ENCODE measurements around the gene B3GNT5. TPM values are rescaled to one million over a fixed set of nuclear protein-coding genes. Genes with fewer than 3 reads are reported as not detected.
A peak's percentile ranks its signal among the peaks of the same experiment; 100 is the strongest.

The B3GNT5 gene
- total and polyA plus RNA-seq, 2 of the 8 experiments (the other 6 are each of a cell fraction or from before 2014, with no cell fraction given), result 2.4 to 9.7 TPM

DNA sequence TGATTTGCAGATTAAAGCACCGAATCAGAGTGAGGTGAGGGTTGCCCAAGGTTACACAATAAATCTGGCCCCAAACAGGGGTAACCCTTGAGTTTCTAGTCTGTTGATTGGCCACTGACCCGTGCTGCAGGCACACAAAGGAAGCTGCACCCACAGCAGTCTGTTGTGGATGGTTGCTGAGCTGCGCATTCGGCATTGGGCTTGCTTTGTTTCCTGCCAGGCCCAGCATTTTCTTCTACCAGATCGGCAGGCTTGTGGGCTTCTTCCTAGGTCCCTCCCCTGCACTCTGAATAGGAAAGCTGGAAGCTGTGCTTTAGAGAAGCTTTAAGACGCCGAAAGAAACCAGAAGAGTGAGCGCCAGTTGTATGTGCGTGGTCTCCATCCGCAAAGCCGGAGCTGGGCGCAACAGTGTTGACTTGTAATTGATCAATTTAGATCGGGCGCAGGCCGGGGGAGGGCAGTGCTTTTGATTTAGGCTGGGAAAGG lies 12.1 kb downstream of the B3GNT5 start:
- Histone ChIP-seq H3K18ac (ENCODE audit: extremely low read depth, low read length) (0 out of 2 replicates have a peak overlapping the region, but pooled peaks have one; percentile 1), H3K79me1 (ENCODE audit: low read depth, low read length) (0 out of 2 replicates have a peak, but pooled peaks cover 3% of the 10 kb centered on the region), H3K23me2 (ENCODE audit: low read depth, low read length) (no peaks in the 10 kb centered on the region; the same call in 1 of the 2 replicates), H3K27ac (ENCODE audit: low read depth, low read length) (peak overlapping the region; percentile 74), H3K9ac (replicated peaks in 1 of 4; ENCODE audit: extremely low read depth in 1 of 4, low read depth in 3 of 4, low read length in 3 of 4) (peak overlapping the region in 2 of 4 experiments; percentile 35 to 59; a peak in 4 of 7 replicates), H4K91ac (replicated peaks; ENCODE audit: insufficient read length, low read length) (no peak overlapping the region), H2BK15ac (ENCODE audit: low read length) (no peak overlapping the region), H3K9me3 (ENCODE audit: insufficient read depth in 2 of 2, low read depth in 1 of 2, low read length in 1 of 2) (no peaks in the 10 kb centered on the region), H3K79me2 (ENCODE audit: control insufficient read depth in 1 of 2, insufficient read depth in 2 of 2, low read length in 2 of 2) (peaks cover 0 to 16% of the 10 kb centered on the region in 2 experiments; a peak in 1 of 4 replicates), H3K23ac (ENCODE audit: insufficient read length) (no peak overlapping the region), H3K4me1 (replicated peaks in 1 of 4; ENCODE audit: control insufficient read depth in 3 of 4, insufficient read depth in 4 of 4, low read length in 3 of 4) (peaks cover 18 to 44% (median 24%) of the 10 kb centered on the region in 4 experiments), H3K56ac (replicated peaks; ENCODE audit: insufficient read length, low read depth, low read length) (no peak overlapping the region), H3K4me2 (ENCODE audit: insufficient read depth in 1 of 2, low read depth in 2 of 2, low read length in 2 of 2) (peak overlapping the region; percentile 27 to 69), H4K8ac (ENCODE audit: extremely low read depth, insufficient read depth, low read length) (peak overlapping the region; percentile 66; the same call in 1 of the 2 replicates), H4K5ac (ENCODE audit: insufficient read length, low read depth, low read length) (no peak overlapping the region), H2AK5ac (ENCODE audit: low read depth, low read length) (no peak overlapping the region), H3K4ac (replicated peaks; ENCODE audit: insufficient read length, low read depth, low read length) (no peak overlapping the region), H2BK5ac (ENCODE audit: low read depth, low read length) (0 out of 2 replicates have a peak overlapping the region, but pooled peaks have one; percentile 0), H3K27me3 (replicated peaks in 1 of 4; ENCODE audit: control insufficient read depth in 3 of 4, extremely low read depth in 1 of 4, insufficient read depth in 3 of 4, low read length in 3 of 4) (no peaks in the 10 kb centered on the region), H2BK120ac (replicated peaks; ENCODE audit: low read depth, low read length) (peak overlapping the region; percentile 44), H3K4me3 (ENCODE audit: extremely low read depth in 1 of 4, insufficient read depth in 2 of 4, low read depth in 3 of 4, low read length in 4 of 4) (peak overlapping the region in 3 of 4 experiments; percentile 26 to 48 (median 32); a peak in 6 of 8 replicates), H3K14ac (ENCODE audit: insufficient read length) (no peak overlapping the region), H2BK12ac (ENCODE audit: low read depth, low read length) (no peak overlapping the region), H4K20me1 (replicated peaks in 1 of 2; ENCODE audit: control insufficient read depth in 1 of 2, insufficient read depth in 2 of 2, low read length in 2 of 2) (peaks cover 0 to 2% of the 10 kb centered on the region in 2 experiments), H2BK20ac (ENCODE audit: low read length) (no peak overlapping the region; the same call in 1 of the 2 replicates), H2AFZ (ENCODE audit: low read length) (no peak overlapping the region; the same call in 1 of the 2 replicates), H3K36me3 (ENCODE audit: control insufficient read depth in 2 of 4, insufficient read depth in 4 of 4, low read length in 3 of 4) (peaks cover 0 to 3% (median under 1%) of the 10 kb centered on the region in 4 experiments; a peak in 2 of 8 replicates)
- ChIA-PET CTCF (ENCODE audit: partially characterized antibody) (interaction anchor here (1.3 to 1.9 kb wide), 2 partner anchors 14 to 107 kb away, joined by 3 to 5 read pairs; no protein-coding TSS in a partner anchor), POLR2A (ENCODE audit: partially characterized antibody) (interaction anchor here (0.6 to 2.5 kb wide), 8 partner anchors 11 to 120 kb away, joined by 3 to 25 read pairs (median 4); partner anchors contain the start of gene B3GNT5)
- WGBS, 2 experiments (ENCODE audit: extremely low coverage in 1 of 2, insufficient coverage in 1 of 2, insufficient read length in 1 of 2, insufficient replicate concordance in 2 of 2, low coverage in 1 of 2, low lambda C conversion rate in 2 of 2, missing lambda C conversion rate in 1 of 2), result 17% methylated on average over 15 of the region's 15 CpGs; no CpG with 5 or more reads in 1 of the 2 experiments
- DNase-seq (ENCODE audit: low read depth in 1 of 2, low spot score in 2 of 2) (no peak), FAIRE-seq (peak; percentile 88)
- peak; percentile 60; the same call in 1 of the 2 replicates for TF ChIP-seq CEBPB (IDR thresholded peaks at IDR 0.05; ENCODE audit: low read depth, low read length)
- TF ChIP-seq EP300 (IDR thresholded peaks at IDR 0.05; ENCODE audit: borderline replicate concordance in 1 of 2, low read depth in 2 of 2, low read length in 2 of 2), result no peak
- no peak for TF ChIP-seq HDAC2 (IDR thresholded peaks at IDR 0.05; ENCODE audit: borderline replicate concordance in 1 of 2, low read depth in 2 of 2, low read length in 2 of 2)
- no peak for TF ChIP-seq BACH1 (IDR thresholded peaks at IDR 0.05; ENCODE audit: low read length)
- TF ChIP-seq CBX8 (IDR thresholded peaks at IDR 0.05; ENCODE audit: borderline replicate concordance, low read depth, low read length), result no peak
- TF ChIP-seq TAF1 (IDR thresholded peaks at IDR 0.05; ENCODE audit: low read depth, low read length), result peak; percentile 48; the same call in 1 of the 2 replicates
- TF ChIP-seq KDM4A (IDR thresholded peaks at IDR 0.05; ENCODE audit: low read depth, low read length, severe bottlenecking), result no peak
- no peak for TF ChIP-seq JUND (IDR thresholded peaks at IDR 0.05; ENCODE audit: low read length)
- TF ChIP-seq, protein P1, sequence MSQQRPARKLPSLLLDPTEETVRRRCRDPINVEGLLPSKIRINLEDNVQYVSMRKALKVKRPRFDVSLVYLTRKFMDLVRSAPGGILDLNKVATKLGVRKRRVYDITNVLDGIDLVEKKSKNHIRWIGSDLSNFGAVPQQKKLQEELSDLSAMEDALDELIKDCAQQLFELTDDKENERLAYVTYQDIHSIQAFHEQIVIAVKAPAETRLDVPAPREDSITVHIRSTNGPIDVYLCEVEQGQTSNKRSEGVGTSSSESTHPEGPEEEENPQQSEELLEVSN (IDR thresholded peaks at IDR 0.05), result no peak
- no peak for TF ChIP-seq SUZ12 (IDR thresholded peaks at IDR 0.05; ENCODE audit: low read length)
- TF ChIP-seq RBBP5 (IDR thresholded peaks at IDR 0.05; ENCODE audit: borderline replicate concordance, low read depth, low read length), result 0 out of 2 replicates have a peak, but pooled peaks have one; percentile 38

Data from H1 (cell line).